Astrocyte of the cerebellum (primary cell): ENCODE results near the gene LTBP2.
"Not testable (repeated sequence)": the region's sequence is repeated elsewhere in the genome, so short reads cannot be mapped to it uniquely, and the experiment has no call there.

Experiments used
- DNase-seq: peaks from one replicate; pipeline ENCODE4 v3.0.0-alpha.2; 2011; ENCODE audit warnings: low read depth
- H3K4me3 ChIP-seq: 2 replicates; pipeline ENCODE4 v1.5.1; 2011; ENCODE audit warnings: mild to moderate bottlenecking, low read depth, low read length, moderate library complexity
- in situ Hi-C: cut with HindIII; loops from 2 replicates; pipeline ENCODE4 v1.10.0; 2017; ENCODE audit warnings: low sequenced_read_pairs
- TF ChIP-seq, protein P1 (sequence below): IDR thresholded peaks from 2 replicates; pipeline ENCODE4 v1.5.1; 2012; ENCODE audit warnings: low read length, low read depth, moderate library complexity, mild to moderate bottlenecking; ENCODE audit errors: missing control alignments

LTBP2 gene

DNA sequence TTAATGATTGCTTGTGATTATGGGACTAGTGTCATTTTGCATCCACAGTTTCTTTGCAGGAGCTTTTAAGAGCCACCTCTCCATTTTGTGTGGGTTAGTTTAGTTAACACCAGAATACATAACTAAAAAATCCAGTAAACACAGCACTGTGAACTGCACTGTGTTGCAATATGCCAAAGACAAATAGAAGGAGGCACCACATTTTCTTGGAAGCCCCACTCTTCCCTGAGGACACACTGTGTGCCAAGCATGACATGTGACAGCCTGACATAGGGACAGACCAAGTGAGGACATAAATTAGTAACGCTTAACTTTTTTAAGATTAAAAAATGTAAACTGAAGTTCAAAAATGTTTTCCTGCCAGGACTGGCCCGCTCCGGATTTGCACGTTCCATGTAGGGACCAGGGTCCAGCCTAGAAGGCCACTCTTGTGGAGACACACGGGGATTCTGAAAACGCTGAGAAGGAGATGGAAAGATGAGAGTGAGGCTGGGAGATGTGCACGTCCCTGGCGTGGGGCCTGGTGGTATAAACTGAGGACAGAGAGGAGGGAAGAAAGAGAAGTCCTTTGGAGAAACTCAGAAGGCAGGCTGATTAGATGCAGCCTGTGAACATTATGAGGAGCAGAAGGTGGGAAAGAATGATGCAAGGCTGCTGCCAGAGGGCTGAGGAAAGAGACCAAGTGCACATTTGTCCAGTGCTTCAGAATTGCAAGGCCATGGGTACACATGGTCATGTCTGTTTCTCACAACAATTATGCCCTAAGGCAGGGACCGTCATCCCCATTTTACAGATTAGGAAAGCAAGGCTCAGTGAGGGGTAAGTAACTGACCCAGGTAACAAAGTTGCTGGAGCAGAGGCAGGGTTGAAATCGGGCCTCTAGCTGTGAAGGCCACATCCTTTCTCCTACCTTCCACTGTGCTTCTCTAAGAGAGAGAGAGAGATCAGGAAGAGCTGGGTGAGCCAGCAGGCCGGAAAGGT lies 73.3 kb downstream of the LTBP2 start:
- H3K4me3 ChIP-seq = no peak overlapping the region
- DNase-seq = no peak
- TF ChIP-seq, protein P1, sequence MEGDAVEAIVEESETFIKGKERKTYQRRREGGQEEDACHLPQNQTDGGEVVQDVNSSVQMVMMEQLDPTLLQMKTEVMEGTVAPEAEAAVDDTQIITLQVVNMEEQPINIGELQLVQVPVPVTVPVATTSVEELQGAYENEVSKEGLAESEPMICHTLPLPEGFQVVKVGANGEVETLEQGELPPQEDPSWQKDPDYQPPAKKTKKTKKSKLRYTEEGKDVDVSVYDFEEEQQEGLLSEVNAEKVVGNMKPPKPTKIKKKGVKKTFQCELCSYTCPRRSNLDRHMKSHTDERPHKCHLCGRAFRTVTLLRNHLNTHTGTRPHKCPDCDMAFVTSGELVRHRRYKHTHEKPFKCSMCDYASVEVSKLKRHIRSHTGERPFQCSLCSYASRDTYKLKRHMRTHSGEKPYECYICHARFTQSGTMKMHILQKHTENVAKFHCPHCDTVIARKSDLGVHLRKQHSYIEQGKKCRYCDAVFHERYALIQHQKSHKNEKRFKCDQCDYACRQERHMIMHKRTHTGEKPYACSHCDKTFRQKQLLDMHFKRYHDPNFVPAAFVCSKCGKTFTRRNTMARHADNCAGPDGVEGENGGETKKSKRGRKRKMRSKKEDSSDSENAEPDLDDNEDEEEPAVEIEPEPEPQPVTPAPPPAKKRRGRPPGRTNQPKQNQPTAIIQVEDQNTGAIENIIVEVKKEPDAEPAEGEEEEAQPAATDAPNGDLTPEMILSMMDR = no peak
- in situ Hi-C loops = no loop called here

DNA sequence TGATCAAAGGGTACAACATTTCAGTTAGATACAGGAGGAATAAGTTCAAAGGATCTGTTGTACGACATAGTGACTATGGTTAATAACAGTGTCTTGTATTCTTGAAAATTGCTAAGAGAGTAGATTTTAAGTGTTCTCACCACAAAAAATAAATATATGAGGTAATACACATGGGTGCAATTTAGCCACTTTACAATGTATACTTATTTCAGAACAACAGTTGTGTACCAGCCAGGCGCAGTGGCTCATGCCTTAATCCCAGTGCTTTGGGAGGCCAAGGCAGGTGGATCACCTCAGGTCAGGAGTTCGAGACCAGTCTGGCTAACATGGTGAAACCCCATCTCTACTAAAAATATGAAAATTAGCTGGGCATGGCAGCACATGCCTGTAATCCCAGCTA lies 75.7 kb downstream of the LTBP2 start:
- H3K4me3 ChIP-seq, in situ Hi-C loops, DNase-seq: not testable (repeated sequence)

GRCh38 chr14:74535756-74536325 lies 76.2 kb downstream of the LTBP2 start:
- TF ChIP-seq, protein P1 = no peak
- no peak for DNase-seq
- no peak overlapping the region for H3K4me3 ChIP-seq
- in situ Hi-C loops = no loop called here

GRCh38 chr14:74533576-74533975 lies 78.5 kb downstream of the LTBP2 start:
- DNase-seq = no peak

GRCh38 chr14:74532246-74532645 lies 79.8 kb downstream of the LTBP2 start:
- in situ Hi-C loops = no loop called here
- DNase-seq = no peak
- TF ChIP-seq, protein P1 = no peak
- H3K4me3 ChIP-seq = no peak overlapping the region

More at GRCh38 chr14:74533576-74533975, 78.5 kb downstream of the LTBP2 start:
- no peak overlapping the region for H3K4me3 ChIP-seq
- TF ChIP-seq, protein P1 = no peak
- in situ Hi-C loops = no loop called here

DNA sequence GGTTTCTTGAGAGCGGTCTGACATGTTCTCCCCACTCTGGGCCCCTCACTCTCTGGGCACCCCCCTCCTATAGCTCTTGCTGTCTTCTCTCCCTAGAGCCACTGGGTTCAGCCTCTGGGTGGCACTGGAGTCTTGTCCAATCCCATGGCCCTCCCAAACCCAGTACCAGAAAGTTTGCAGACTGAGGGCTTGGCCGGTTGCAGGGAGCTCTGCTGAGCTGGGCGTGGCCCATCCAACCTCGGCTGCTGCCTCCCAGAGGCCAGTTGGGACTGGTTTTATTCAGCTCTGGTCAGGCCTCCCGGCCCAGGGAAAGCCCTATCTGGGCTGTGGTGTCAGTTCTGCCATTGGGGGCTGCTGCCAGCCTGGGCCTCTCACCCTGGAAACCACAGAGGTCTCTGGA lies 80.6 kb downstream of the LTBP2 start:
- DNase-seq = no peak
- TF ChIP-seq, protein P1 = peak; percentile 25
- no peak overlapping the region for H3K4me3 ChIP-seq
- in situ Hi-C loops = no loop called here

DNA sequence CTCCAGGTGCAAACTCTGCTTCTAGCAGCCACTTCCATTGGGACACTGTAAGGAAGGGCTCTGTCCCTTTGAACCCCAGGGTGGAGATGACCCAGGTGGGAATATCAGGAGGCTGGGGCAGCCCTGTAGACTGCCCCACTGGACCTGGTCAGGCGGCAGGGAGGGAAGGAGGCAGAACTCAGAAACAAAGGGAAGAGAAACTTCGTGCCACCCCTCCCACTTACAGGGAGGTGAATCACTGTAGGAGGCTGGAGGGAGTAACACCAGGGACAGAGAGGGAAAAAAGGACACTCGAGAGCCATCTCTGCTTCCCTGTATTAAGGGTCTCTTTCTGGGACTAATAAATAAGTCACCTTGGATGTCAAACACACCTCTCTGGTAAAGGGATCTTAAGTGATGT lies 81.0 kb downstream of the LTBP2 start:
- no peak for DNase-seq
- H3K4me3 ChIP-seq = no peak overlapping the region
- in situ Hi-C loops = no loop called here
- TF ChIP-seq, protein P1 = no peak
